HG03469 (cell line): Measurements from ENCODE around the gene PTPRT.

Experiments used
- ATAC-seq: cut with Tn5 transposase; IDR thresholded peaks from one replicate; pipeline ENCODE4 v1.9.1; 2021; ENCODE audit warnings: mild to moderate bottlenecking, moderate library complexity, moderate number of reproducible peaks; ENCODE audit not compliant: unreplicated experiment

The PTPRT gene

GRCh38 chr20:42161228-42161829, 1028.4 kb downstream of the PTPRT start:
- no peak for ATAC-seq

- ATAC-seq, result no peak
Measured at GRCh38 chr20:42159808-42160207, 1029.9 kb downstream of the PTPRT start.

- ATAC-seq, result no peak
Measured at GRCh38 chr20:42158272-42158671, 1031.4 kb downstream of the PTPRT start.

- no peak for ATAC-seq
Measured at GRCh38 chr20:42155586-42155985, 1034.1 kb downstream of the PTPRT start.

GRCh38 chr20:42152575-42152974, 1037.1 kb downstream of the PTPRT start:
- ATAC-seq, result no peak

- ATAC-seq, result no peak
Measured at GRCh38 chr20:42150230-42150629, 1039.5 kb downstream of the PTPRT start.

GRCh38 chr20:42138729-42139128, 1051.0 kb downstream of the PTPRT start:
- ATAC-seq, result no peak

GRCh38 chr20:42134265-42135098, 1055.2 kb downstream of the PTPRT start:
- no peak for ATAC-seq

- no peak for ATAC-seq
Measured at GRCh38 chr20:42130810-42131596, 1058.7 kb downstream of the PTPRT start.

- ATAC-seq, result no peak
Measured at GRCh38 chr20:42125426-42125825, 1064.3 kb downstream of the PTPRT start.

GRCh38 chr20:42123981-42124473, 1065.7 kb downstream of the PTPRT start:
- ATAC-seq, result no peak

- no peak for ATAC-seq
Measured at GRCh38 chr20:42118409-42119125, 1071.1 kb downstream of the PTPRT start.

- no peak for ATAC-seq
Measured at GRCh38 chr20:42118001-42118400, 1071.7 kb downstream of the PTPRT start.

- no peak for ATAC-seq
Measured at GRCh38 chr20:42113236-42113635, 1076.5 kb downstream of the PTPRT start.

- no peak for ATAC-seq
Measured at GRCh38 chr20:42112161-42112560, 1077.5 kb downstream of the PTPRT start.

- no peak for ATAC-seq
Measured at GRCh38 chr20:42111349-42111748, 1078.4 kb downstream of the PTPRT start.

GRCh38 chr20:42110301-42110700, 1079.4 kb downstream of the PTPRT start:
- no peak for ATAC-seq

- no peak for ATAC-seq
Measured at GRCh38 chr20:42102000-42102399, 1087.7 kb downstream of the PTPRT start.

- ATAC-seq, result no peak
Measured at GRCh38 chr20:42100137-42100704, 1089.5 kb downstream of the PTPRT start.

- ATAC-seq, result no peak
Measured at GRCh38 chr20:42099101-42099500, 1090.6 kb downstream of the PTPRT start.
